Measurements from ENCODE around the gene CNR1.

The CNR1 gene

GRCh38 chr6:88143421-88144157, 22.6 kb downstream of the CNR1 start:
- DNase-seq: no peak

GRCh38 chr6:88142297-88142668, 23.9 kb downstream of the CNR1 start:
- no peak for DNase-seq

GRCh38 chr6:88141561-88142296, 24.4 kb downstream of the CNR1 start:
- DNase-seq: no peak

- DNase-seq: no peak
Observed at GRCh38 chr6:88137915-88138314, 28.2 kb downstream of the CNR1 start.

GRCh38 chr6:88135578-88136114, 30.5 kb downstream of the CNR1 start:
- no peak for DNase-seq

- no peak for DNase-seq
Observed at GRCh38 chr6:88134575-88134974, 31.6 kb downstream of the CNR1 start.

GRCh38 chr6:88133718-88134117, 32.4 kb downstream of the CNR1 start:
- DNase-seq: no peak

GRCh38 chr6:88124925-88125557, 41.1 kb downstream of the CNR1 start:
- DNase-seq: no peak

- DNase-seq: no peak
Observed at GRCh38 chr6:88120635-88121034, 45.5 kb downstream of the CNR1 start.

- DNase-seq: no peak
Observed at GRCh38 chr6:88119769-88120168, 46.4 kb downstream of the CNR1 start.

- no peak for DNase-seq
Observed at GRCh38 chr6:88116276-88116675, 49.9 kb downstream of the CNR1 start.

- DNase-seq: no peak
Observed at GRCh38 chr6:88115307-88115706, 50.8 kb downstream of the CNR1 start.

GRCh38 chr6:88114838-88115237, 51.3 kb downstream of the CNR1 start:
- no peak for DNase-seq

GRCh38 chr6:88111991-88112390, 54.2 kb downstream of the CNR1 start:
- no peak for DNase-seq

GRCh38 chr6:88107241-88107640, 58.9 kb downstream of the CNR1 start:
- no peak for DNase-seq

- DNase-seq: no peak
Observed at GRCh38 chr6:88105741-88106340, 60.3 kb downstream of the CNR1 start.

Data from CD4-positive, alpha-beta T cell treated with Interleukin-17A for 4 hours (primary cell).